Epithelial cell of esophagus (primary cell): Measurements from ENCODE around the gene MAPK14.

Experiments
- DNase-seq: peaks from one replicate; pipeline ENCODE4 v3.0.0; 2010; ENCODE audit warnings: low read depth
- H3K4me3 ChIP-seq: 2 replicates; pipeline ENCODE4 v1.5.1; 2011; ENCODE audit warnings: mild to moderate bottlenecking, low read length, control low read depth
- TF ChIP-seq, protein P1 (sequence below): IDR thresholded peaks from 2 replicates; pipeline ENCODE4 v1.5.1; 2011; ENCODE audit warnings: low read depth, mild to moderate bottlenecking, low read length, control low read depth, inconsistent platforms; ENCODE audit not compliant: insufficient read depth; ENCODE audit errors: missing control alignments

Gene MAPK14

DNA sequence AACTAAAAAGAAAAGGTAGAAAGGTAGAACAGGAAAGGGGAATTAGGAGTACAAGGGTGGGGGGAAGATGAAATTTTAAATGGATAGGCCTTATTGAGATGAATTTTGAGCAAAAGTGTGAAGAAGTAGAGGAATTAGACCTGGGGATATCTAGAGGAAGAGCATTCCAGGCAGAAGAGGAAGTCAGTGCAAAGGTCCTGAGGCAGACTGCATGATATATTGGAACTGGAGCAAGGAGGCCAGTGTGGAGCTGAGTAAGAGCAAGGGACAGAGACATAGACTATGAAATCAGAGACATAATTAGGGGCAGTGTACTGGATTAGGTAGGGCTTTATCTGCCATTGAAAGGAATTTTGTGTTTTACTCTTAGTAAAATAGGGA is 40.4 kb downstream of the MAPK14 start:
- TF ChIP-seq, protein P1, sequence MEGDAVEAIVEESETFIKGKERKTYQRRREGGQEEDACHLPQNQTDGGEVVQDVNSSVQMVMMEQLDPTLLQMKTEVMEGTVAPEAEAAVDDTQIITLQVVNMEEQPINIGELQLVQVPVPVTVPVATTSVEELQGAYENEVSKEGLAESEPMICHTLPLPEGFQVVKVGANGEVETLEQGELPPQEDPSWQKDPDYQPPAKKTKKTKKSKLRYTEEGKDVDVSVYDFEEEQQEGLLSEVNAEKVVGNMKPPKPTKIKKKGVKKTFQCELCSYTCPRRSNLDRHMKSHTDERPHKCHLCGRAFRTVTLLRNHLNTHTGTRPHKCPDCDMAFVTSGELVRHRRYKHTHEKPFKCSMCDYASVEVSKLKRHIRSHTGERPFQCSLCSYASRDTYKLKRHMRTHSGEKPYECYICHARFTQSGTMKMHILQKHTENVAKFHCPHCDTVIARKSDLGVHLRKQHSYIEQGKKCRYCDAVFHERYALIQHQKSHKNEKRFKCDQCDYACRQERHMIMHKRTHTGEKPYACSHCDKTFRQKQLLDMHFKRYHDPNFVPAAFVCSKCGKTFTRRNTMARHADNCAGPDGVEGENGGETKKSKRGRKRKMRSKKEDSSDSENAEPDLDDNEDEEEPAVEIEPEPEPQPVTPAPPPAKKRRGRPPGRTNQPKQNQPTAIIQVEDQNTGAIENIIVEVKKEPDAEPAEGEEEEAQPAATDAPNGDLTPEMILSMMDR, result no peak
- no peak for DNase-seq

DNA sequence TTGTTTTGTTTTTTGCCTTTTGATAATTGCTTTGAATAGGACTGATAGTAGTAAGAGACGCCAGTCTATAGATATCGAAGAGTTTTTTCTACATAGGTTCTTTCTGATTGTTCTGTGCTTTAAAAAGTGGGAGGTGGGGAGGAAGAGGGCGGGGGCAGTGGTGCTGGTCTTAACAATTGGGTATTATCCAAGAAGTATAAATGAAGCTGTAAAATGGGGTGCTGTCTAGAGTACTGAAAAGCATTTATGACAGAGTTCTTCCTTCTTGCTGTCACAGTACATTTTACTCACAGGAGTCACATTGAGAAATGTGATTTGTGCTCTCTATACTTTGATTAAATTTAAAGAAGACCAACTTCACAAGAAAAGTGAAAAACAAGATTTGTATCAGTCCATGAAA is 41.0 kb downstream of the MAPK14 start:
- DNase-seq, result no peak
- H3K4me3 ChIP-seq, result no peak overlapping the region
- TF ChIP-seq, protein P1, result no peak

More for the DNA sequence above, 40.4 kb downstream of the MAPK14 start:
- no peak overlapping the region for H3K4me3 ChIP-seq

DNA sequence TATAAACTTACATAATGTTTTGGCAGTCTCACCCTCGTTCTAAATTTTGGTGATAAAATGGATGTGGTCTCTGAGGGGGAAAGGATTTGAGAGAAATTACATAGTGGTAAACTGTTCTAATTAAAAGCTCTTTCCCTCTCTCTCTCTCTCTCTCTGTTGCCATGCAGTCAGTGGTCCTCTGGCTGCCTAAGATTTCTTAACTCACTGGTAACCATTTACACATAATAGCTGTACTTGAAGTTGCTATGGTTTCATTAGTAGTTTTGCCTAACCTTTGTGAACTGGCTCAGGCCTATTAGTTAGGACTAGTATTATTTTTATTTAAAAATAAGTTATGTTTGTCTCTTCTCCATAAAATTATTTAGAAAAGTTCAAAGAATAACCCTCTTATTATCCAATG is 42.0 kb downstream of the MAPK14 start:
- H3K4me3 ChIP-seq, result no peak overlapping the region
- TF ChIP-seq, protein P1, result no peak
- DNase-seq, result no peak

DNA sequence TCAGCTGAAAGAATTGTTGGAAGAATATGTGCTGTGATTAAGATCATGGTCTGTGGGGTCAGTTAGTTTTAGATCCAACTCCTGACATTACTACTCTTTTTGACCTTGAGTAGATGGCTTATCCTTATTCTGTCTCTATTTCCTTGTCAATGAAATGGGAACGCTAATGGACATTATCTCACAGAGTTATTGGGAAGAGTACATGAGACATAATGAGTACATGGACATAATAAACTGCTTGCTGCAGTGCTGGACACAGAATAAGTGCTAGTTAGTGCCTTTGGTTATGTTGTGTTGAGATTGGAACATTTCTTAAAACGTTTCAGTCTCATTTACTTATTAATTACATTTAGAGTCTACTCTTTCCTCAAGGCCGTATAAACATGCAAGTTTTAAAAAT is 42.6 kb downstream of the MAPK14 start:
- H3K4me3 ChIP-seq, result no peak overlapping the region
- DNase-seq, result no peak
- TF ChIP-seq, protein P1, result no peak

DNA sequence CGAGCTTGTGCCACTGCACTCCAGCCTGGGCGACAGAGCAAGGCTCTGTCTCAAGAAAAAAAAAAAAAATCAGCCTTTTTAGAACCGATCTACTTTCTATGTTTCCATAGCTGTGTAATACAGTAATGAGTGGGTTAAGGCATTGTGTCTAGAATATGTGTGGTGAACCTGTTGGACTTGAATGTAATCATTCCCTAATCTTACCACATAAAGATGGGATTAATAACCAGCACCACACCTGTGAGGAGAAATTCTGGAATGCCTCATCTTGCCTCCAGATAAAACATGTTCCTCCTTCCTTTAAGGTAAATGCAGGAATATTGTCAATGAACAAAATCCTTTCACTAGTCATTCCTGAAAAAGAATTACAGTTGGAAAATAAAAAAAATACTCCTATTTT is 43.7 kb downstream of the MAPK14 start:
- DNase-seq, result peak; percentile 68
- TF ChIP-seq, protein P1, result no peak
- H3K4me3 ChIP-seq, result no peak overlapping the region

DNA sequence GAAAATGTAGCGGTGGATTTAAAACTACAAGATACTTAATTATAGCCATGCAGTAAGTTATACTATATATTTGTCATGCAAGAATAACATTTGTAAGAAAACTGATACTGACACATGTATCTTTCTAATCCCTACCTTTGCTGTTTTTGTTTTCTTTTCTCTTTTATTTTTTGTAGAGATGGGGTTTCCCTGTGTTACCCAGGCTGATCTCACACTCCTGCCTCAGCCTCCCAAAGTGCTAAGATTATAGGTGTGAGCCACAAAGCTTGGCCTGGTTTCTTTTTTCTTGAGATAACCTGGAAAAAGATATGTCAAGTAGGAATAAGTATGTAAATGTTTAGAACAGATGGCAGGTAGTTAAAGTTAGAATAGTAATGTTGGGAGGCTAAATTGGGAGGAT is 44.1 kb downstream of the MAPK14 start:
- TF ChIP-seq, protein P1, result no peak
- H3K4me3 ChIP-seq, result no peak overlapping the region
- DNase-seq, result no peak

DNA sequence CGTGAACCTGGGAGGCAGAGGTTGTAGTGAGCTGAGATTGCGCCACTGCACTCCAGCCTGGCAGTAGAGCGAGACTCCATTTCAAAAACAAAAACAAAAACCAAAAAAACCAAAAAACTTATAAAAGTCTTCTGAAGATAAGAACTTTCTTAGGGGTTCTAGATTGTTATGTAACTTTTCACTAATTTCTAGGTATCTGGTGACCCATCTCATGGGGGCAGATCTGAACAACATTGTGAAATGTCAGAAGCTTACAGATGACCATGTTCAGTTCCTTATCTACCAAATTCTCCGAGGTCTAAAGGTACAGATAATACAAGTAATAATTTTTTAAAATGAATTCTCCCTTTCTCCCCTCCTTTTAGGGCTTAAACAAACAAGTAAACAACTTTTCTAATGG is 45.1 kb downstream of the MAPK14 start:
- no peak for DNase-seq
- TF ChIP-seq, protein P1, result no peak
- no peak overlapping the region for H3K4me3 ChIP-seq
